GM18505 (cell line): Measurements from ENCODE around the gene GTF2F1.
"Not testable (repeated sequence)": the region's sequence is repeated elsewhere in the genome, so short reads cannot be mapped to it uniquely, and the experiment has no call there.

Experiments used
- ATAC-seq: cut with Tn5 transposase; IDR thresholded peaks from one replicate; pipeline ENCODE4 v1.9.1; 2021; ENCODE audit not compliant: unreplicated experiment
- POLR2A ChIP-seq: IDR thresholded peaks from 4 replicates; pipeline ENCODE4 v1.6.1; 2011; ENCODE audit warnings: borderline replicate concordance; ENCODE audit not compliant: insufficient read depth, insufficient read length; ENCODE audit errors: extremely low read depth

Gene GTF2F1

GRCh38 chr19:6352381-6353165 lies 40.4 kb downstream of the GTF2F1 start:
- TF ChIP-seq POLR2A, result no peak

GRCh38 chr19:6350688-6351087 lies 42.3 kb downstream of the GTF2F1 start:
- no peak for TF ChIP-seq POLR2A
- no peak for ATAC-seq

More at GRCh38 chr19:6352381-6353165, 40.4 kb downstream of the GTF2F1 start:
- ATAC-seq, result no peak

GRCh38 chr19:6349271-6349670 lies 43.7 kb downstream of the GTF2F1 start:
- not testable (repeated sequence) for ATAC-seq

- TF ChIP-seq POLR2A, result no peak
- no peak for ATAC-seq
Observed at GRCh38 chr19:6343462-6343861, 49.5 kb downstream of the GTF2F1 start.

GRCh38 chr19:6340493-6341201 lies 52.3 kb downstream of the GTF2F1 start:
- no peak for TF ChIP-seq POLR2A
- ATAC-seq, result no peak

- no peak for TF ChIP-seq POLR2A
- no peak for ATAC-seq
Observed at GRCh38 chr19:6334490-6335285, 58.3 kb downstream of the GTF2F1 start.

GRCh38 chr19:6333439-6333838 lies 59.5 kb downstream of the GTF2F1 start, which contains the start of gene ACER1:
Gene ACER1, minus strand, starts transcription at chr19:6333612. Its CDS starts 61 bp downstream, at chr19:6333551.
- ATAC-seq, result no peak

More at GRCh38 chr19:6333439-6333838, 59.5 kb downstream of the GTF2F1 start, which contains the start of gene ACER1:
- TF ChIP-seq POLR2A, result no peak
